Fibroblast of skin of left biceps (primary cell): ENCODE data around the gene SEMA4B.
"Not testable (repeated sequence)": the region's sequence is repeated elsewhere in the genome, so short reads cannot be mapped to it uniquely, and the experiment has no call there.

Experiments
- DNase-seq, 2 experiments: peaks; one replicate each; pipeline ENCODE4 v3.0.0-alpha.2; 2013; ENCODE audit warnings: low read depth in 2 of 2

Gene SEMA4B

GRCh38 chr15:90227816-90228772 is 27.0 kb downstream of the SEMA4B start:
- DNase-seq: no peak

GRCh38 chr15:90228960-90229359 is 27.8 kb downstream of the SEMA4B start:
- DNase-seq: no peak

GRCh38 chr15:90230071-90230494 is 29.0 kb downstream of the SEMA4B start:
- no peak for DNase-seq

GRCh38 chr15:90230610-90231009 is 29.5 kb downstream of the SEMA4B start:
- no peak for DNase-seq

- no peak for DNase-seq
Observed at GRCh38 chr15:90231028-90232017, 30.2 kb downstream of the SEMA4B start.

- DNase-seq: no peak
Observed at GRCh38 chr15:90232196-90232595, 31.1 kb downstream of the SEMA4B start.

- no peak for DNase-seq
Observed at GRCh38 chr15:90232941-90233386, 31.8 kb downstream of the SEMA4B start.

GRCh38 chr15:90233387-90234095 is 32.4 kb downstream of the SEMA4B start, which contains the start of gene CIB1:
CIB1 (minus strand) TSS chr15:90233941; CDS start chr15:90233885, 56 bp downstream.
- peak; percentile 89 to 93 for DNase-seq

GRCh38 chr15:90234096-90234988 is 33.2 kb downstream of the SEMA4B start, which contains the start of gene GDPGP1:
GDPGP1 (plus strand) TSS chr15:90234209; CDS start chr15:90240909, 6,700 bp downstream.
- DNase-seq: no peak

GRCh38 chr15:90239371-90239770 is 38.2 kb downstream of the SEMA4B start:
- no peak for DNase-seq

- no peak for DNase-seq
Observed at GRCh38 chr15:90240856-90241255, 39.7 kb downstream of the SEMA4B start.

GRCh38 chr15:90241343-90242192 is 40.4 kb downstream of the SEMA4B start:
- DNase-seq: no peak

- DNase-seq: no peak
Observed at GRCh38 chr15:90243943-90244639, 43.0 kb downstream of the SEMA4B start.

GRCh38 chr15:90248789-90249202 is 47.7 kb downstream of the SEMA4B start:
- DNase-seq: no peak

GRCh38 chr15:90249203-90249863 is 48.2 kb downstream of the SEMA4B start, which contains the start of gene TTLL13:
TTLL13 (plus strand) TSS chr15:90249556; CDS start chr15:90250631, 1,075 bp downstream.
- peak; percentile 44 to 63 for DNase-seq

- DNase-seq: no peak
Observed at GRCh38 chr15:90257776-90258175, 56.6 kb downstream of the SEMA4B start.

- DNase-seq: no peak
Observed at GRCh38 chr15:90259524-90259923, 58.4 kb downstream of the SEMA4B start.

GRCh38 chr15:90260731-90261130 is 59.6 kb downstream of the SEMA4B start:
- not testable (repeated sequence) for DNase-seq
